ENCODE results near the gene MYBPC1.

The MYBPC1 gene

GRCh38 chr12:101706403-101706802 is 111.6 kb downstream of the MYBPC1 start:
- TF ChIP-seq CTCF (IDR thresholded peaks at IDR 0.05; ENCODE audit: low read depth, low read length), result no peak
- DNase-seq (ENCODE audit: extremely low read depth, low read depth), result no peak

GRCh38 chr12:101707131-101707782 is 112.5 kb downstream of the MYBPC1 start:
- no peak for TF ChIP-seq CTCF (IDR thresholded peaks at IDR 0.05; ENCODE audit: low read depth, low read length)
- no peak for DNase-seq (ENCODE audit: extremely low read depth, low read depth)

- TF ChIP-seq CTCF (IDR thresholded peaks at IDR 0.05; ENCODE audit: low read depth, low read length), result no peak
- no peak for DNase-seq (ENCODE audit: extremely low read depth, low read depth)
Measured at GRCh38 chr12:101710288-101710687, 115.5 kb downstream of the MYBPC1 start.

DNA sequence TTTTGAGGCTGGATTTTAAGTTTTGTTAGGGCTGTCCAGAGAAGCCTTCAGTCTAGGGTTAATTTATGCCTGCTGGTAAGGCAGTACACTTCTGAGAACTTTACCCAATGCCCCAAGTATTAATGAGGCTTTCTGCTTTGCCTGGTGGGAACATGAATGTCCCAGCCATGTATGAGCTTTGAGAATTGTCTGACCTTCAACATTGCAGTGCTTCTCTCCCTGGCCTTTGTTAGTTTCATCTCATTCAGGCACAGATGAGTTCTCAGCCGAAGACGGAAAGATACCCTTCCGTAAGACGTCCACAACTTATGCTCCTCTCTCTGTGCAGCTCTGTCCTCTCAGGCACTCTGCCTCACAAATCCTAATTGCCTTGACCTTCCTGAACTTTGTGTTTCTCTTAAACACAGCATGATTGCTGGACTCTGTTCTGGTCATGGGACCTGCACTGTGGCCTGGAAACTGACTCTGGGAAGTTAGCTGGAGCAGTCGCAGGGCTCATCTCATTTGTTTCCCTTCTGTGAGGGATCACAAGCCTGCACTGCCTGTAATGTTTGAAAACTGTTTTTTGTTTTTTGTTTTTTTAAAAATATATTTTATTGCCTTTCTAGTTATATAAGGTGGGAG is 118.4 kb downstream of the MYBPC1 start:
- no peak for TF ChIP-seq CTCF (IDR thresholded peaks at IDR 0.05; ENCODE audit: low read depth, low read length)

GRCh38 chr12:101713930-101714329 is 119.2 kb downstream of the MYBPC1 start:
- no peak for DNase-seq (ENCODE audit: extremely low read depth, low read depth)
- TF ChIP-seq CTCF (IDR thresholded peaks at IDR 0.05; ENCODE audit: low read depth, low read length), result no peak

More for the DNA sequence above, 118.4 kb downstream of the MYBPC1 start:
- no peak for DNase-seq (ENCODE audit: extremely low read depth, low read depth)

DNA sequence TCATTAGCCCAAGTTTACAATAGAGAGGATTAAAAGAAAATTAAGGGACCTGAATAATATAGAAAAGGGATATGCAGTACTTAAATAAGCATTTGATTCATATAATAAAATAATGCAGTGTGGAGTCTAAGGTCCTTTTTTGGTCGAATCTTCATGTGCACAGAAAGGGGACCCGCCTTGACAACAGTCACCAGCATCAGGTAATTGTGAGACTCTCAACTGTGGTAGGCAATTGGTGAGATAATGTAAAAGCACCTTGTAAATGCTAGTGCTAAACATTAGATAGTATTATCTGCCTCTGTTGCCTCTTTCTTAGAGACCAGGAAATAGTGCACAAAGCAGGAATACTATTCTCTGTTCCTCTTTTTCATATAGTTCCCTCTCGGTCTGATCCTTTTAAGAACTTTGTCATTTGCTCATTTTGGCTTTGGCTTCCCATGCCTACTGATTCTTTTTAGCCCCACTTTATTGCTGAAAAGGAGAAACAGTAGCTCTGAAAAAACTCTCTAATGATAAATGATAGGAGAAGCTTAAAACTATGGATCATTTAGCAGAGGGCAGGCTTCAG is 120.2 kb downstream of the MYBPC1 start:
- no peak for DNase-seq (ENCODE audit: extremely low read depth, low read depth)
- TF ChIP-seq CTCF (IDR thresholded peaks at IDR 0.05; ENCODE audit: low read depth, low read length), result no peak

DNA sequence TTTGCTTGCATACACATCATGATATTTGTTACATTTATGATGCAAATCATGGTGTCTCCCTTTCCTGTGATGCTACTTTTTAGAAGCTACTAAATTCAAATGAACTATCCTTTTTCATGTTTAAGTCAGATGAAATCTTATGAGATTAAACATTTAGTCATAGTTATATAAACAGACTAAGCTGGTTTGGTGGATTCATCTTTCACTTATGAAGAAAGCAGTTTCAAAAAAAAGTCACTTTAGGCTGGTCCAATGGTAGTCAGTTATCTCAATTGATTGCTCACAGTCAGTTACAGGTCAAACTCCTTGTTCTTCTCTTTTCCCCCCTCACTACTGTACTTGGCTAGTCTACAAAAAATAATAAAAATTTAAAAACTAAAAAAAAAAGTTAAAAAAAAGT is 124.8 kb downstream of the MYBPC1 start:
- TF ChIP-seq CTCF (IDR thresholded peaks at IDR 0.05; ENCODE audit: low read depth, low read length), result no peak
- DNase-seq (ENCODE audit: extremely low read depth, low read depth), result no peak

All from AG09319 (cell line).